Measurements from ENCODE around the gene DCAKD.
"Not testable (repeated sequence)": the region's sequence is repeated elsewhere in the genome, so short reads cannot be mapped to it uniquely, and the experiment has no call there.

DCAKD gene

DNA sequence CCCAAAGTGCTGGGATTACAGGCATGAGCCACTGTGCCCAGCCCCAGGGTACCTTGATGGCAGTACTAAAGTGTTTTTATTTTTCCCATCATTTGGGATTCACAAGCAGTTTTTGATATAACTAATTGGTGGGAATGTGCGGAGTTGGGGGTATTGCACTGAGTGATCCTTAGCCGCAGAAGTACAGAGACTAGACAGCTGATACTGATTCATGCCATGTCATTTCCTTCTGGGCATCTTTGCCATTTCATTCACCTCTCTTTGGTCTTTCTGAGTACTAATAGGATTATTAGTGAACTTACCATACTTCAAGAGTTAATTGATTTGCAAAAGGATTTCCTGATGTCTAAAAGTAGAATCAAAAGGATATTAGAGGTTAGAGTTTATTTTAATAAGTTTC lies 19.4 kb upstream of the DCAKD start:
- DNase-seq = no peak
- in situ Hi-C loops (cut with MboI; ENCODE audit: low pct_unique_long_range_greater_than_20kb, low sequenced_read_pairs) = no loop called here

GRCh38 chr17:45070001-45070400 lies 18.6 kb upstream of the DCAKD start:
- in situ Hi-C loops (cut with MboI; ENCODE audit: low pct_unique_long_range_greater_than_20kb, low sequenced_read_pairs) = no loop called here
- DNase-seq = no peak

DNA sequence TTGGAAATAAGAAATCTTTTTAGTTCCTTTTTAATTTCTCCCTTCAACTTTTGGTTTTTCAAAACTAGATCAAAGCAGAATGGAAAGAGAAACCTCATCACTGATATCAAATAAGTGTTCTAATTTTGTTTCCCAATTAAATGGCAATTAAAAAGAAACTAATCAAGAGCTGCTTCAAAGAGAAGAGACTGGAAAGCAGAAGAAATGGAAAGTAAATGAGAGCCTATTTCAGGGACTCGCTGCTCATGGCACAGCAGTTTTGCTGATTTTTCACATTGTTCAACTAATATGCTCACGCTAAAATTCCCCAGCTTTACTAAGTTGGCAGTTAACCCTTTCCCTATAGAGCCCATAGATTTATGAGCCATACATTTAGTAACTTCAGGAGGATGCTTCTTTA lies 16.2 kb upstream of the DCAKD start:
- in situ Hi-C loops (cut with MboI; ENCODE audit: low pct_unique_long_range_greater_than_20kb, low sequenced_read_pairs) = no loop called here
- DNase-seq = no peak

GRCh38 chr17:45063198-45063597 lies 11.8 kb upstream of the DCAKD start:
- peak; percentile 69 for DNase-seq
- in situ Hi-C loops (cut with MboI; ENCODE audit: low pct_unique_long_range_greater_than_20kb, low sequenced_read_pairs) = no loop called here

DNA sequence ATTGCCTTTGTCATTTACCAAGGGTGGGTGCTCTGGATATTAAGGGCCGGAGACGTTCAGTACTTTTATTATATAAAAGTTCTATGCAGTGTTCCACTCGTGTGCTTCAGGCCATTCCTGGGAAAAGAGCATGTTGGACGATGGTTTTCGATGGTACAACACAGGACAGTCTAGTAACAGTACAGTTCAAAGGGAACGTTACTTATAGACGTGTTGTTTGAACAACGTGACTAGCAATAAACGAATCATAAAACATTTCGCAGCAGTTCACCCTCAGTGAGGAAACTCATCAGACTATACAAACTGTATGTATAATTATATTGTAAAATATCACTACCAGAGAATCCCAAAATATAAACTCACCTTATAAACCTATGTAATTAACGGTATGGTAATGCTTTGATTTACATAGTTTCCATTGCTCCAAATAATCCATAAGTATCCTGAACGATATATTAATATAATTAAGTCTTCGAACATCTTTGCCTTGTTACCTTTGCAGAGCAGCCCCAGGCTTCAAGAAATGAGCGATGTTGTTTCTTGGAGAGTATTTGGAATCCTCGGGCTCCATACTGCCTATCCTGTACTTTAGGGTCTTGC lies 10.3 kb upstream of the DCAKD start:
- in situ Hi-C loops (cut with MboI; ENCODE audit: low pct_unique_long_range_greater_than_20kb, low sequenced_read_pairs) = no loop called here
- no peak for DNase-seq

DNA sequence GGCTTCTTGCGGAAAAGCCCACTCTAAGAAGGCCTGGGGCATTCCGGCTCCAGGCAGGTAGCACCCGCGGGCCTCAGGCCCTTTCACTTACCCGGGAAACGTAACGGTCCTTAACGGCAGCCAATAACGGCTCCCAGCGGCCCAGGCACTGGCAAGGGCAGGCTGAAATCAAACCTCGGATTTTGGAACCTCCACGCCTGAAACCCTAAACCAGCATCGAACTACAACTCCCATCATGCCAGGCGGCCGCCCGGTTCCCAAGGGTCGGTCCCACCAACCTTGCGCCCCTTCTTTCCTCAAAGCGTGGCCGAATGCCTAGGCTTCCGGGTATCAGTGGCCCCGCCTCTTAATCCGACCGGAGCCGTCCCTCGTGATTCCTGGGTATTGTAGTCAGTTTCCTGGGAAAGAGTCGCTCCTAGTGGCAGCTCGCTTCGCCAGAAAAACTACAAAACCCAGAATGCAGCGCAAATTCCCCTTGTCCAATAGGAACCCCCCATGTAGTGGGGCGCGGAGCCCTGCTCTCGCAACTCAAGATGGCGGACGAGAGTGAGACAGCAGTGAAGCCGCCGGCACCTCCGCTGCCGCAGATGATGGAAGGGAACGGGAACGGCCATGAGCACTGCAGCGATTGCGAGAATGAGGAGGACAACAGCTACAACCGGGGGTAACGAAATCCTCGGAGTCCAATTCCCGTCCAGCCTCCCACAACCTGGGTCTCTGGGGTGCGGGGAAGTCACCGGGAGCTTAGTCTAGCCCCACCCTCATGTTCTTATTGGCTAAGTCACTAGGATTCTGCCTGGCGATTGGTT lies 9.6 kb upstream of the DCAKD start, which contains the start of gene NMT1:
NMT1 (plus strand) TSS at position 521 of the 809 bp plus-strand sequence; CDS start at position 534, 13 bp downstream.
- in situ Hi-C loops (cut with MboI; ENCODE audit: low pct_unique_long_range_greater_than_20kb, low sequenced_read_pairs) = no loop called here
- DNase-seq = peak; percentile 100

DNA sequence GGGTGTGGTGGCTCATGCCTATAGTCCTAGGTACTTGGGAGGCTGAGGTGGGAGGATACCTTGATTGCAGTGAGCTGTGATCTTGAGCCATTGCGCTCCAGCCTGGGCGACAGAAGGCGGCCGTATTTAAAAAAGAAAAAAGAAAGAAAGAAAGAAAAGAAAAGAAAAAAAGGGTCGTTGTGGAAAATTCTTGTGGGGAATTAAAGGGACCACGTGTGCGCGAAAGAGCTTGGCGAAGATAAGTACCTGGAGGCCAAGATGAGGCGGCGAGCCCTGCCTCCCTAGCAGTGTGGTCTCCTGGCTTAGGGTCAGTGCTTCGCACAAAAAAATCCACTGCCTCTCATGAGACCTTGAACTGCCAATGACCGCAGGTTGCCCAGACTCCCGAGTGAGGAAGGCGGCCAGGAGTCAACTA lies 9.0 kb upstream of the DCAKD start:
- no peak for DNase-seq
- in situ Hi-C loops (cut with MboI; ENCODE audit: low pct_unique_long_range_greater_than_20kb, low sequenced_read_pairs) = no loop called here

DNA sequence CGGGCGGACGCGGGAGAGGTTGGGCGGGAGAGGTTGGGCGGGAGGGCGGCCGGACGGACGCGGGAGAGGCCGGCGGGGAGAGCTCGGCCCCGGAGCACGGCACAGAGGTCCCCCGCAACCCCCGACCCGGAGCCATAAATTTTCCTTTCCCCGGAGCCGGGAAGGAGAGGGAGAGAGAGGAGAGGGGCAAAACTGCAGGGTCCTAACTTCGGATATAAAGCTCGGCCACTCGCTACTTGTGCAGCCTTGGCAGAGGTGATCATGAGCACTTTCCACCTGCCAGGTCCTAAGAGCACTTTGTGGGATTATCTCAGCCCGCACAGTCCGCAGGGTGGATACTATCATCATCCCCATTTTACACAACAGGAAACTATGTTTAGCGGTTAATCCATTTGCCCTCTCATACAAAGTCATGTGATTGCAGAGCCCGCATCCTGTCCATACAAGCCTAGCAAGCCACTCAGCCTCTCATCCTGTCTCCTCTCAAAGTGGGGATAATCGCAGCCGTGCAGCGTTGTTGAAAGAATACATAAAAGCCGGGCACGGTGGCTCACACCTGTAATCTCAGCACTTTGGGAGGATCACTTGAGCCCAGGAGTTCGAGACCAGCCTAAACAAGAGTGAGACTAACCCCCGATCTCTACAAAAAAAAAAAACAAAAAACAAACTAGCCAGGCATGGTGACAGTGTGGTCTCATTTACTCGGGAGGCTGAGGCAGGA lies 780 bp upstream of the DCAKD start:
- DNase-seq = peak; percentile 75
- in situ Hi-C loops (cut with MboI; ENCODE audit: low pct_unique_long_range_greater_than_20kb, low sequenced_read_pairs) = no loop called here

DNA sequence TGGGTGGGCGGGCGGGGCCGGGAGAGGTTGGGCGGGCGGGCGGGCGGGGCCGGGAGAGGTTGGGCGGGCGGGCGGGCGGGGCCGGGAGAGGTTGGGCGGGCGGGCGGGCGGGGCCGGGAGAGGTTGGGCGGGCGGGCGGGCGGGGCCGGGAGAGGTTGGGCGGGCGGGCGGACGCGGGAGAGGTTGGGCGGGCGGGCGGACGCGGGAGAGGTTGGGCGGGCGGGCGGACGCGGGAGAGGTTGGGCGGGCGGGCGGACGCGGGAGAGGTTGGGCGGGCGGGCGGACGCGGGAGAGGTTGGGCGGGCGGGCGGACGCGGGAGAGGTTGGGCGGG lies 254 bp upstream of the DCAKD start:
- DNase-seq; in situ Hi-C loops (cut with MboI; ENCODE audit: low pct_unique_long_range_greater_than_20kb, low sequenced_read_pairs): not testable (repeated sequence)

DNA sequence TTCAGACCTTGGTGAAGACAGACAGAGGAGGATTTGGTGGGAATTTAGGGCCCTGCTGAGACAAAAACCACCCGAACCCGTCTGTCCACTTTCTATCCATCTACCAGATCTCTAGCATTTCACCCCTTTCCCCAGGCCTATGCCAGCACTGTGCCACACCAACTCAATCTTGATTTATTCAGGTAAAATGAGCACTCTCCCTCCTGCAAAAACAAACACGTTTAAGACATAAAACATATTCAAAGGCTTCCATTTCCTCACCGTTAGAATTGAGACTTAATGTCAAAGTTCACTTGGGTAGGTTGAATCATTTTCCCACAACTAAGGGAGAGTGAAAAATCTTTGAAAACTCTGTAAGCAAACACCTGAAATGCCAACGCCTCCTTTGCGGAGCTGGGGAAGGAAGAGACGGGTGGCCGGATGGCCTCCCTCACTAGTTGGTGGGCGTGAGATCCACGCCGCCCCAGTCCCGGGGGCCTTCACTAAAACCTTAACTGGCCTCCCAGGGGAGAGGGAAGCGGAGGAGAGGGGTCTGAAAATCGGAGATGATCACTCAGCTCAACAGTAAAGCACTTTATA lies 862 bp downstream of the DCAKD start:
- in situ Hi-C loops (cut with MboI; ENCODE audit: low pct_unique_long_range_greater_than_20kb, low sequenced_read_pairs) = no loop called here
- no peak for DNase-seq

DNA sequence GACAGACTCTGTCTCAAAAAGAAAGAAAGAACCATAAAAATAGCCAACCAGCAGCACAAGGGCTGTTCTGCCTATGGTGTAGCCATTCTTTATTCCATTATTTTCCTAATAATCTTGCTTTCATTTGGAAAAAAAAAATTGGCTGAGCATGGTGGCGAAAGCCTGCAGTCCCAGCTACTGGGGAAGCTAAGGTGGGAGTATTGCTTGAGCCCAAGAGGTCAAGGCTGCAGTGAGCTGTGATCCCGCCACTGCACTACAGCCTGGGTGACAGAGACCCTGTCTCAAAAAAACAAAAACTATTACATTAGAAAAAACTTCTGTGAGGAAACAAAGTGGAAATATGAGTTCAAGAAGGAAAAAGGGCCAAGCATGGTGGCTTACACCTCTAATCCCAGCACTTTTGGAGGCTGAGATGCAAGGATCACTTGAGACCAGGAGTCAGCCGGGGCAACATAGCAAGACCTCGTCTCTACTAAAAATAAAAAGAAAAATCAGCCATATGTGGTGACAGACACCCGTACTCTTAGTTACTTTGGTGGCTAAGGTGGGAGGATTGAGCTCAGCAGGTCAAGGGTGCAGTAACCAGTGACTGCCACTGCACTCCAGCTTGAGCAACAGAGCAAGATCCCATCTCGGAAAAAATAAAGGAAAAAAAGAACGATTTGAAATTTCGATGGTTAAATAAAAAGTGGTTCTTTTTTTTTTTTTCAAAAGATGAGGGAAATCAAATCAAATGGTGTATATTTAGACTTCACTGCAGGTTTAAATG lies 2.5 kb downstream of the DCAKD start:
- no peak for DNase-seq
- in situ Hi-C loops (cut with MboI; ENCODE audit: low pct_unique_long_range_greater_than_20kb, low sequenced_read_pairs) = no loop called here

DNA sequence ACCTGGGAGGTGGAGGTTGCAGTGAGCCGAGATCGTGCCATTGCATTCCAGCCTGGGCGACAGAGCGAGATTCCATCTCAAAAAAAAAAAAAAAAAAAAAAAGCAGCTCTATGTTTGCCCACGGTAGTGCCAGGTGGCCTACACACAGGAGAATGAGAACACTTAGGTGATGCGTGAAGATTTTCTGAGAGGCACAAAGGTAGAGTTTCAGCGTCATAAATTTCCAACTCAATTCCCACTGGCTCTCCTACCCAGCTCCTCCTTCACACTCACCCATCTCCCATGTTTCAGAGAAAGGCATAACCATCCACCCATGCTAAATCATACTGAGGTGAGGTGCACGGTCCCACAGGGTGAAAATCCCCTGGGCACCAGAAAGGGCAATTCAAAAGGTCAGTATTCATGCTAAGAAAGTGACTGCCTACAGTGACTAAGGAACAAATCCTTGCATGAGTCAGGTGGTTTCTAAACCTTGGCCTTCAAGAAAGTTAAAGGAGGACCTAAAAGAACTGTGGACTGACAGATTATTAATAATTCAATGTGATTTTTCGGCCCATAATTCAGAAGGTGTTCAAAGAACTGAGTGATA lies 4.8 kb downstream of the DCAKD start:
- no peak for DNase-seq
- in situ Hi-C loops (cut with MboI; ENCODE audit: low pct_unique_long_range_greater_than_20kb, low sequenced_read_pairs) = no loop called here

- in situ Hi-C loops (cut with MboI; ENCODE audit: low pct_unique_long_range_greater_than_20kb, low sequenced_read_pairs) = no loop called here
- DNase-seq = no peak
Measured at GRCh38 chr17:45043813-45044540, 7.5 kb downstream of the DCAKD start.

DNA sequence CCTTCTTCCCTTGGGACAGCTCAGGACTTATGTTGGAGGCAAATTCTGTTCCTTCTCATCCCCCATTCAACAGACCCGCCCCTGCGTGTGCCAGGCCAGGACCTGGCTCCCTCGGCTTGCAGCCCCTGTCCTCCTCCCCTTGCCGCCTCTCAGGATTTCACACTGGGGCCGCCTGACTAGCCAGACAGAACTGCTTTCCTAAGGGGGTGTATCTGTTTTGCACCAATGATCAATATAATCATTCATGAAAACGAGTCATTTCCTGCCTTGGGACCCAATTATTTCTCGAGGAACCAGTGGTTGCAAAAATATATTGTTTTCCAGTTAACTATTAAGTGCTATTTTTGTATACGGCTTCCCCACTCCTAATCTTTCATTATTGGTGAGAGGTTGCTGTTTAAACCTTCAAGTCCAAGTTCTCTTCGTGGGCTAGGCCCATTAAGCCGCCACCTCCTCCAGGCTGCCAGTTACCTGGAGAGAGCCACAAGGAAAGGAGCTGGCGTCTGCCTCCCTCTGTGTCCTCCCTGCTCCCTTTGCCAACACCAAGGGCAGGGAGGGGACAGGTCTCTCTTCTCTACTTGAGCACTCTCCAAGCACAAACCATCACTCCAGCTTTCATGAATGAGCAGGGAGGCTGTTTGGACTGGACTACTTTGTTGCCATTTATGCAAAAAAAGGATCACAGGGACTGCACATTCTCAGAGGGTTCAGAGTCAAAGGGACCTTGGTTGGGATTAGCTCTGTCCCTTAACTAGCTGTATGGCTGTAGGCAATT lies 8.9 kb downstream of the DCAKD start:
- in situ Hi-C loops (cut with MboI; ENCODE audit: low pct_unique_long_range_greater_than_20kb, low sequenced_read_pairs) = no loop called here
- no peak for DNase-seq

DNA sequence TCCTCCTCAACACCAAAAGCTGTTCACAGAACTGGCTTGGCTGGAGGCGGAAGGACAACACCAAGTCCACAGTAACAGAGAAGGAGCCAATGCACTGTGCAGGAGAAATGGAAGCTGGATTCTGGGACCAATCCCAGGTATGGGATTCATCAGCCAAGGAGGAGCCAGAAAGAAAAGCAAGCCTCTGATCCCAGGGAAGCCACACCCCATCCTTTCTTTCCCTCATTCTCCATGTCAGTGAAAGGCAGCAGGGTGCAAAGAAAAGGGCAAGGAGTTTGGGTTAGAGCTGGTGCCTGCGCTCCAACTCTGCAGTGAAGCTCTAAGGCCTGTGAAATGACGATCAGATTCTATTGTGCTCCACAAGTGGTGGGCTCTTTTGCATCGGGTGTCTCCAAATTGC lies 11.0 kb downstream of the DCAKD start:
- in situ Hi-C loops (cut with MboI; ENCODE audit: low pct_unique_long_range_greater_than_20kb, low sequenced_read_pairs) = no loop called here
- DNase-seq = no peak

DNA sequence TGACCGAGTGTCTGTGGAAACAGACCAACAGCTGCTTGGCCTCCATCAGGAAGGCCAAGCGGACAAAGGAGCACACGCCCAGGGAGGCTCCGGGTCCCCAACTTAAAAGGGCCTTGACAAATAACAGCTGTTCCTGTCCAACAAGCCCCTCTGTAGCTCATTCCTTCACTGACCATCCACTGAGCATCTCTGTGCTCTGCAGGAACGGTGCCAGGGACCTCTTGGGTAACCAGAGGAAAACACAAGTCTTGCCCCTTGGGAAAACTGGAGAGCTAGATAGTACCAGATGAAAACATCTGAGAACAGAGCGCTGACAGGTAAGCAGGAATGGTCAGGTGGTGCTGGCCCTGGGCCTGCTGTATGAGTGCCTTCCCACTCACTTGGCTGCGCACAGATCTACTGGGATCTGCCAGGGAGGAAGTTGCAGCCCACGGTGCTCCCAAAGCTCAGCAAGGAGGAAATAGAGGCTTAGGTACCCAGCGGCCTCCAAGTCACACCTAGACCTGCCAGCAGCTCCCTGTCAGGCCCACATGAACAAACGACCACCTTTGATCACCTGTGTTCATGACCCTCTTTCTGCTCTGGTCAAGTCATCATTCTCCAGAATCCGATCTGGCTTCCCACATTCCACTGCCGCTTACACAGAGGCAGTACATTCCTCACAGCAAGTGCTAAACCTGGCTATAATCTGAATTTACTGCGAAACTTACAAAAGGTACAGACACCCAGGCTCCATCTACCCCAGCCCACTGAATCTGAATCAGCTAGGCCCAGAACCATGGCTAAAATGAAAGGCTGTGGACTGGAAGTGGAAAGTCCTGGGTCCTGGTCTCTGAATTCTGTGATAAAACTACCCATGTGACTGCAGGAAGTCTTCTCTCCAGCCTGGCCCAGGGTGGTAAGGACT lies 12.5 kb downstream of the DCAKD start:
- no peak for DNase-seq
- in situ Hi-C loops (cut with MboI; ENCODE audit: low pct_unique_long_range_greater_than_20kb, low sequenced_read_pairs) = no loop called here

DNA sequence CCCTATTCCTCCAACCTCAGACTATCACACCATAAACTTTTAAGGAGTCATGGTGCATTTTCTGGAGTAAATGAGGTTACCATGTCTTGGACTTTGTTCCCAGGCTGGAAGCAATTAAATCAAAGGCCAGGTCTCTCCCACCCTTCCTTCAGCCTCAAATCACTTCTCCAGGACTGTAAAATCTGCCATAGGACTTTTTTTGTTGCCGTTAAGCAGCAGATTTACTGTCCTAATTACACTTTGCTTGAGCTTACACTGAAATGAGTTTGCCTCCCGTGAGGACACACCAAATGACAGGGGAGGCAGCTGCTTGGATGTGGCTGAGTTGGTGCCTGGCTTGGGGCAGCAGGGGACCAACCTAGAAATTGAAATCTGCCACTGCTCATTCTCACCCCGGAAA lies 14.7 kb downstream of the DCAKD start:
- in situ Hi-C loops (cut with MboI; ENCODE audit: low pct_unique_long_range_greater_than_20kb, low sequenced_read_pairs) = no loop called here
- no peak for DNase-seq

Measured in KBM-7 (cell line).